GM19455 (cell line): ENCODE measurements around the gene KLC1.
A peak's percentile ranks its signal among the peaks of the same experiment; 100 is the strongest.

Source experiments
- ATAC-seq: cut with Tn5 transposase; IDR thresholded peaks from one replicate; pipeline ENCODE4 v1.9.1; 2021; ENCODE audit not compliant: unreplicated experiment

KLC1 gene

DNA sequence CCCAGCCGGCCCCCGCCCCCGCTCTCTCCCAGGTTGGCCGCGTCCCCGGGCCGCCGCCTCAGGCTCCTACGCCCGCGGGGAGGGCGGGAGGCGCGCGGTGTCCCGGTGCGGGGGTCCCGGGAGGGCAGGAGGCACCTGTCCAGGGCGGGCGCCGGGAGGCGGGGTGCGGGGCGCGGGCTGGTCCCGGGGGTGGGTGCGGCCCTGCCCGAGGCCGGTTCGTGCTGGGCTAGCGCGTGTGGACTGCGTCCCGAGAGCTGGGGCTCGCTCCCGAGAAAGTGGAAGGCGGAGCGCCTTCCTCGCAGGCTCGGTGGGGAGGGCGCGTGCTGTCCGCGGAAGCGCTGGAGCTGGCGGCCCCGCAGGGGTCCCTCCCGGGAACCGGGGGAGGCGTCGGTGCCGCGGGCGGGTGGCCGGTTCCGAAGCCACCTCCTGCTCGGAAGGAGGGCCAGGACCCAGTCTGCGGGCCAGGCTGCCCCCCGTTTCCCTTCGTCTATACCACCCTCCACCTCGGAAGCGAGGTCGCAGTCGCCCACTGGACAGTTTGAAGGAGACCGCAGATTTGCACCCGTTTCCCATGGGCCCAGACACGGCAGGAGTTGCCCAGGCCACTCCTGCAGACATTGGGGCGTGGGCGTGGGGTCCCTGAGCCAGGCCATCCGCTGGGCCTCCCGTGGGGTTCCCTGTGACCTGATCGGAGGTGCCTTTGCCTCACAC lies 87.2 kb downstream of the KLC1 start:
- peak; percentile 9 for ATAC-seq

DNA sequence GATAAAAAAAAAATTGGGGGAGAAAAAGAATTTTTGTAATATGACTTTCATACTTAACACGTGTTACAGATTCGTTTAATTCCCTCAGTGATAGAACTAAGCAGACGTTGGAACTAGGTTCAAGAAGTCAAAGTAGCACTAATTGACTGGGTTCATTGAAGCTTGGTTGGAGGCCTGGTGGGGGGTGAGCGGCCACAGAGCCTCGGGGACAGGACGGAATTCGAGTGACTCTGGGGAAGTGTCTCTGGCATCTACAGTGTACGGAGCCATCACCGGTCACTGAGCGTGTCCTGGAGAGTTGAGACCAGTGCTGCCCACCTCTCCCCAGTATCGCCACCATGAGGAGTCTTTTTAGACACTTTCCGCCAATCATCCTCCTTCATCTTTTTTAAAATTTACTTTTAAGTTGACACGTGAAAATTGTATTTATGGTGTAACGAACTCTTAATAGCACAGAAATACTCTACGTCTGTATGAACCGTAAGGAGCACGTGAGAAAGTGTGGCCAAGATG lies 87.9 kb downstream of the KLC1 start:
- no peak for ATAC-seq

DNA sequence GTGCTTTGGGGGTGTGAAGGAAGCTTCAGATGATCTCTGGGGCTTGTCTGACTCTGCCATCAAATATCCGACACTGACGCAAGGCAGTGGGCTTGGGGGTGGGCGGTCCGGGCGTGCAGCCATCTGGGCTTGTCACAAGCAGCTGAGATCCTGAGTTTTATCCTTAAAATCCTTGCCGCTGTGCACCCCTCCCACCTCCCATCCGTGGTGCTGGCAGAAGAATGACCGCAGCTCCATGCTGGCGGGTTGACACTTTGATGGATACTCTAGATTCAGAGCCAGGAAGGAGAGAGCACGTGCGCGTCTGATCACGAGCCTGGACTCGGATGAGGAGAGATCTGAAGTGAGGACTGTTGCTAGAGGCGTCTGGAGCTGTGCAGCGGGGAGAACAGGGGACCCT lies 89.6 kb downstream of the KLC1 start:
- ATAC-seq, result no peak

DNA sequence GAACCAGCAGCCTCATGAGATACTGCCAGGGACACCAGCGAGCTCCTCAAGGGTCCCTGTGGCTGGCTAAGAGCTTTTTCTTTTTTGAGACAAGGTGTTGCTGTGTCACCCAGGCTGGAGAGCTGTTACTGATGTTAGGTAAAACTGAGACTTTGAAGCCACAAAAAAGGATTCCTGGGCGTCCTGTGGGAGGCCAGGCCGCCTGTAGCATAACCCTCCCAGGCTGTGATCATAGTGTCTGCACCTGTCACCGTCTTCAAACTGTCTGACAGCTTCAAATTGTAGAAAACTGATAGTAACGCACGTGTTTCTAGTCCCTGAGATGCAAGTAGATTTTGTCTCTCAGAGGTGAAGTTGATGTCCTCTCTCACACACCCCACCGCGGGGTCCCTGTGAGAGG lies 90.7 kb downstream of the KLC1 start:
- no peak for ATAC-seq

DNA sequence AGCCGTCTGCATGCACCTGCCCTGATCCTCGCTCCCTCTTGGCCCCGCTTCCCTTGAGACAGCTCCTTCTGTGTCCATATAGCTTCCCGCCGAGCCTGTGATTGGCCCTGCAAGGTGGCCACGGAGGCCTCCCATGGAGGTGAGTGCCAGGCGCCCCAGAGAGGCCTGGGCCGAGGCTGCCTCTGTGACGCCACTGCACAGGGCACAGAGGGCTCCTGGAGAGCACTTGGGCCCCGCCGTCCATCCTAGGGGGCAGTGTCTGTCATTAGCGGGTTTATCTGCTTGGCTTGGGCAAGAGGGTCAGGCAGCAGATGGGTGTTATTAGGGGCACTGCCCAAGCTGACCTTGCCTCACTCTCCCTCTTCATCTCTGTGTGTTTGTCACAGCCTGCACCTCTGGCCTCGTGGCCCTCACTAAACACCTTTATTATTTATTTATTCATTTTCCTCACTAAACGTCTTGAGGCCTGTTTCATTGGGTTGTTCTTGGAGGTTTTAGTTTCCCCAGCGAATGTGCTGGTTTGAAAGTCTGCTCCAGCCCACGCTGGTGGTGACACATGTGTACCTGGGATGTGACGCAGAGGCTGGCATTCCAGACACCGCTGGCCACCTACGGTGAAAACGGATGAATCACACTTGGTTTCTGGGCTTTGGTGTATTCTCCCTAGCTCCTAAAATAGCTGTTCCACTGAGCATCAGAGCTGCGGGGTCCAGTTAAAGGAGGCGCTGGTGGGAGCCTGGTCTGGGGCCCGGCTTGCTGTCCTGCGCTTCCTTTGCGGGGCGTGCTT lies 92.5 kb downstream of the KLC1 start:
- ATAC-seq, result no peak

DNA sequence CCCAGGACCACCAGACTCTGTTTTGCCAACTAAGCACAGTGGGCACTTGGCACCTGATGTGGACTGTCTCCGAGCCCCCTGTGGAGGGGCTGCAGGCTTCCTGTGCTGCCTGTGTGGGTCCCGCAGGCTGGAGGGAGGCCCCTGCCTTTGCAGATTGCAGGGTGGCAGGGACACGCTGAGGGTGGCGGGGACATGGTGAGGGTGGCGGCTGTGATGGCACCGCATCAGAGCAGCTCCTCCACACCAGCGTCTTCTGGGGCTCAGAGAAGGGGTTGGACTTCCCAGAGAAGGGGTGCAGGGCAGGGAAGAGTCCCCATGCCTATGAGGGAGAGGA lies 94.7 kb downstream of the KLC1 start:
- no peak for ATAC-seq

DNA sequence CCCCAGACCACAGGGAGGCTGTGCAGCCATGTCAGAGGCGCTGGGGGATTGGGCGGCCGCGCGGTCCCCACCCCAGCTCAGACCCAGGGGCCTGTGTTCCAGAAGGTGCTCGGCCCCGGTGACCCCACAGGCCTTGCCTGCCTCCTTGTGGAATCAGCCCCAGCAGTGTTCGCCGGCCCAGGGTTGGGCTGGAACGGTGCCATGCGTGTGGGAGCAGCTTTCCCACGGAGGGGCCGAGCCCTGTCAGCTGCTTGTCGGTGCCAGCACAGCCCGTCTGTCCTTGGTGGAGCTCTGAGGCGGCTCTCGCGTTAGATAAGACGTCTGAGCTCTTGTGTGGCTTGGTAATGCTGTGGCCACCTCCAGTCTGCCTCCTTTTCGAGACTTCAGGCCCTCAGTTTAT lies 95.1 kb downstream of the KLC1 start:
- no peak for ATAC-seq

DNA sequence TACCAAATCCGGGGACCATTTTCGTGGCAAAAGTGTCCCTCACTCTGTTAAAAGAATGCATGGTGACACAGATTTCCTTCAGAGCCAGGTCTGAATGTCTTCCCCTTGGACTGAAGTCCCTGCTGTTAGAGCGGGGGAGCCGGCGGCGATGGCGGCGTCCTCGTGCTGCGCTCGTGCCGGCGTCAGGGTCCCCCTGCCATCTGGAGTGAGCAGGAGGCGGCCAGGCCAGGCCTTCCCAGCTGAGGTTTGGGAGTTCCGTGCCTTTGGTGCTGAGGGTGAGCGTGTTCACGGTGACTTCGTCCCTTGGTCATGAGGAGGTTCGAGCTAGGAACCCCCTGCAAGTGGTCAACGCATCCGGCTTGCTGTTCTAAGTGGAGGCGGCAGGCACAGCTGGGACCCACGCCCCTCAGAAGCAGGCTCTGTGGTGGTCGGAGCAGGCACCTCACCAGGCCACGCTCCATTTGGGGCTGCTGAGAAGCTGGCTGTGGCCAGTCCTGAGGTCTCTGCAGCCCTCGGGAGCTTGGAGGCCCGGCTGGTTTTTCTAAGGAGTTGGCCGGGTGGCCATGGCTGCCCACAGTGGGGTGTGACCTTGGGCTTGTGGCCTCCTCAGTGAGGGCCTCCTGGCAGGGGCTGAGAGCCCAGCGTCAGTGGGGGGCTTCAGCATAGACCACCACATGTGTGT lies 96.1 kb downstream of the KLC1 start:
- no peak for ATAC-seq

DNA sequence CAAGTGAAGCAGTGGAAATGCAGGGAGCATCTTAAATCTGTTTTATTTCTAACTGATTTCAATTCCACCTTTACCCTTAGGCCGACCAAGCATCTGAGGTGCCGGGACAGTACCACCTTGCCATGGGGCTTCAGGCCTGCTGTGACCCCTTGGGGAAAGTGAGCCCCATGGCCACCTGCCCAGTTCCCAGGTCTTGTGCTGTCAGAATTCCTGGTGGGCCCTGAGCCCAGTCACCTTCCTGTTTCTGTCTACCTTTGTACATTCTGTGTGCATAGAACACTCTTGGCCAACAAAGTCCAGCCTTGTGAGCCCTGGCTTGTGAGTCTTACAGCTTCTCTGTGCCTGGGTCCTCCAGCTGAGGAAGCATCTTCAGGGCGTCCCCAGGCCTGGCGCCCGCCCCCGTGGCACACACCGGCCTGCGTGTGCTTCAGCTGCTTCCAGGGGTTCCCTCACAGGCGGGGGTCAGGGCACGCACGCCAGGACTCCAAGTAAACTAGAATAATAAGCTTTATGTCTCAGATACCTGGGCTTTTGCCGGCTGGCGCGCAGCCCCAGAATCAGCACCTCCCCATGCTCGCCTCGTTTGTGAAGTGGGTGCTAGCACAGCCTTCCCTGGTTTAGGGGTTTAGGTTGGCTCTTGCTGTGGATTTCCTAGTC lies 96.9 kb downstream of the KLC1 start:
- ATAC-seq, result no peak

DNA sequence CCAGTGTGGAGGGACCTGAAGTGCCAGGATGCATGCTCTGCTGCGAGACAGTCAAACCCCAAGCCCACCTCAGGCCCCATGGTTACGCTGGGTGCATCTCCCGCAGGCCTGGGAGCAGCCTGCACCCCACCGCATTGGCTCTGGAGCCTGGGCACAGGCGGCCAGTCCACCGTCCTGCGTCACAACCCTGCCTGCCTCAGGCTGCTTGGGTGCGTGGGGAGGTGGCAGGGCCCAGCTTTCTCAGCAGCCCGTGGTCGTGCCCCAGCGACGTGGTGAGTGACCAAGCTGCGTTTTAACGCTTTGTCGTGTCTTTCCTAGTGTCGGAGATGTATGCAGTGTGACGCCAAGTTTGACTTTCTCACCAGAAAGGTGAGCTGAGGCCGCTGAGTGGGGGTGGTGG lies 97.5 kb downstream of the KLC1 start:
- no peak for ATAC-seq

DNA sequence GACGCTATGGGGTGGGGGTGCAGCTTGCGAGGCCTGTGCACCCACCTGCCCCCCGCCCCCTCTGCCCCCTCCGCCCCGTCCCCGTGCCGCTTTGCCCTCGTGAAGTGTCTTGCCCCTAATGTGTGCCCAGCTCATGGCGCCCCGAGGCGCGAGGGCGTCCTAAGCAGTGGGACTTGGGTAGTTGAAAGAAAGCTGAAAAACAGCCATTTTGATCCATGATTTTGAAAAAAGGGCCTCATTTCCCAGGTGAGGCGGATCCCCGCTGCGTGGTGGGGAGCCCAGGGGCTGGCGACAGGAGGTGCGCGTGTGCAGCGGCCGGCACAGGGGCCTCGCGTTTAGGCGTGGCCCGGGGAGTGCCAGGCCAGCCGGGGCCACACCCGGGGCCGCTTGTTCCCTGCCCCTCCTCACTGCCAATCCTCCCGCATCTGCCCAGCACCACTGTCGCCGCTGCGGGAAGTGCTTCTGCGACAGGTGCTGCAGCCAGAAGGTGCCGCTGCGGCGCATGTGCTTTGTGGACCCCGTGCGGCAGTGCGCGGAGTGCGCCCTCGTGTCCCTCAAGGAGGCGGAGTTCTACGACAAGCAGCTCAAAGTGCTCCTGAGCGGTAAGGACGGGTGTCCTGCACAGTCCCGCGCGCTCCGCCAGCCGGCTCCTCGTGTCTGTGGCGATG lies 98.4 kb downstream of the KLC1 start:
- ATAC-seq, result no peak

DNA sequence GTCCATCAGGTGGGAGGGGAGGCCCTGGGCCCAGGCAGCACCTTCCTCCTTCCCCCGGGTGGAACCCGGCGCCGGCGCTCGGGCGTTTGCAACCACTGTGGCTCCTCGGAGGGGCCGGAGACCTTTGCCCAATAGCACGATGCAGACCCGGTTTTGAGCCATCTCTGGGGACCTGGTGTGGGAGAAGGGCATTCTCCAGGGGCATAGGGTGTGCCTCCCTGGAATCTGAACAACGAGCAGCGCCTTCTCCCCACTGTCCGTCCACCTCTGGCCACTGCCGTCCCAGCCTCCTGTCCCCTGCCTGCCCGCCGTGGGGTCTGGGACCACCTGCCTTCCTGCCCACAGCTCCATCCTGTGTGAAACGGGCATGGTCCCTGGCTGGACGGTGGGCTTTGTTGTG lies 99.1 kb downstream of the KLC1 start:
- ATAC-seq, result no peak

DNA sequence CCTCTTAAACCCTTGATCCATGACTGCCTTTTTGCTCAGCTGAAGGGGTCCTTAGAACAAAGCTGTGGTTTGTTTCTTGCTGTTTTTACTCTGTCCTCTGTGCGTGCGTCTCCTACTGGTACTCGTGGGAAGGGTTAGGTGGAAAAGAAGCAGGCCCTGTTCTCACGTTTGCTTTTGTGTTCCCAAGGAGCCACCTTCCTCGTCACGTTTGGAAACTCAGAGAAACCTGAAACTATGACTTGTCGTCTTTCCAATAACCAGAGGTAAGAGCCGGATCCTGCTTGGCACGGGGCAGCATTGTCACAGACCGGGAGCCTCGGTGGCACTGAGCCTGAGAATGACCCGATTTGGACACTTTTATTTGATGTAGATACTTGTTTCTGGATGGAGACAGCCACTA lies 99.7 kb downstream of the KLC1 start:
- ATAC-seq, result no peak

DNA sequence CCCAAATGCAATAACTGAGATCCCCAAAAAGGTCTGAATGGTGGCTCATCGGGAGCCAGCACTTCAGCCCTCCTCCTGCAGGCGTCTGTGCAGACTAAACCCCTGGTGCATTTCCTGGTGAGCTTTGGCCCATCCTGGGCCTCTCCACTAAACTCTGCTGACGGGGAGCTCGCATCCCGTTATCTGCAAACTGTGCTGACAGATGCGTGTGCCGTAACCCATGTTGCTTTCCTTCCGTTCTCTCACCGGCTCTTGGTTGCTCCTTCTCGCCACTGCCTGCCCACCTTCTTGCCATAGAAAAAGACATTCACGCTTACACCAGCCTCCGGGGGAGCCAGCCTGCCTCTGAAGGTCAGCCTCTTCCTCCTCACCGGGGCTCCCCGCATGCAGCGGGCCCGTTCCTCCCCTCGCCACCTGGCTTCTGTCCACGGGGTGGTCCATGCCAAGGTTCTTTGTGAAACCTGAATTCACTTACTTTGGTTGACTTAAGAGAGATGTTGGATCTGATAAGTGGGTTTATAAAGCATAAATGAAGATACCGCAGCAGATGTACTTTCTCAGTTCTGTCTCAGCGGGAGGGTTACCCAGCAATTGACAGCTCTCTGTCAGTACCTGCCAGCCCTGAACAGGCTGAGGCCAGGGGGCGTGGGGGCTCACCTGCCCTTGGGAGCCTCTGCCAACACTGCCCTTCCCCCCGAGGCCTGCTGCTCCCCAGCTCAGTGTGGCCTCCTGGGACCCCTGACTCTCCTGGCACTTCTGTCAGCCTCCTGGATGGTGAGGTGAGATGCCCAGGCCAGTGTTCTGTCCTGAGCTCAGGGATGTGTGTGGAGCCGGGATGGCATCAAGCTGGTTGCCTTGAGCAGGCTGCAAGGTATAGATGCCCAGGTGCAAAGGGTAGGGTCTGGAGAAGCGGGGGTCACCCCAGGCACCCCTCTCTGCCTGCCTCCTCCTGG lies 100.8 kb downstream of the KLC1 start:
- no peak for ATAC-seq

DNA sequence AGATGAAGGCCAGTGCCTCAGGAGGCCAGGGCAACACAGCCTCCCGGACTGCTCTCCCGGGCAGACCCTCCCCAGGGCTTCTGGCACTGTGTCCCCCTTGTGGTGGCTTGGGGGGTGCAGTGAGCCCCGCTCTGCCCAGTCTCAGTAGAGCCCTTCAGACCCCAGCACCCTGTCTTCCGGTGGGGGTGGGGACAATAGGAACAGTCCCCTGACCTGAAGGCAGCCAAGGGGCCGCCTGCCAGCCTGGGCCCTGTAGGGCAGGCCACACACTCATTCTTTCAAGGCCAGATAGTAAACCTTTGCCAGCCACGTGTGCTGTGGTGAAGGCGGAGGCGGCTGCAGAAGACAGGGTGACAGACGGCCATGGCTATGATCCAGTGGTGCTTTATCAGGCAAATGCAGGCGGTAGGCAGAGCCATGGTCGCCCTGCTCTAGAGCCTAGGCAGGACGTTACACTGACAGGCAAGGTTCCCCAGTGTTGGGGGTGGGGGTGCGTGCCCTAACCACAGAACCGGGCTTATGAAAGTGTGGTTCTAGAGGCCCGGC lies 101.6 kb downstream of the KLC1 start:
- ATAC-seq, result no peak

DNA sequence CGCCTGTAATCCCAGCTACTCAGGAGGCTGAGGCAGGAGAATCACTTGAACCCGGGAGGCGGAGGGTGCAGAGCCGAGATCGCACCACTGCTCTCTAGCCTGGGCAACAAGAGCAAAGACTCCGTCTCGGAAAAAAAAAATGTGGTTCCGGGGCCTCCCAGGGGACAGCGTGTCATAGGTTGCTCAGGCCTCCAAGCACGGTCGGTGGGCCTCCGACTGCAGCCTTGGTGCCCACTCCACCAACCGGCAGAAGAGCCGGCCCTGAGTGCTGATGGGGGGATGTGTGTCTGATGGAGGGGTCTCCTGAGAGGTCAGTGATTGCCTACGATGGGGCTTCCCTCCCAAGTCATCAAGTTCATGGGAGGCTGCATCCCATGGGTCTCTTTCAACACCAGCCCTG lies 102.5 kb downstream of the KLC1 start:
- ATAC-seq, result no peak

DNA sequence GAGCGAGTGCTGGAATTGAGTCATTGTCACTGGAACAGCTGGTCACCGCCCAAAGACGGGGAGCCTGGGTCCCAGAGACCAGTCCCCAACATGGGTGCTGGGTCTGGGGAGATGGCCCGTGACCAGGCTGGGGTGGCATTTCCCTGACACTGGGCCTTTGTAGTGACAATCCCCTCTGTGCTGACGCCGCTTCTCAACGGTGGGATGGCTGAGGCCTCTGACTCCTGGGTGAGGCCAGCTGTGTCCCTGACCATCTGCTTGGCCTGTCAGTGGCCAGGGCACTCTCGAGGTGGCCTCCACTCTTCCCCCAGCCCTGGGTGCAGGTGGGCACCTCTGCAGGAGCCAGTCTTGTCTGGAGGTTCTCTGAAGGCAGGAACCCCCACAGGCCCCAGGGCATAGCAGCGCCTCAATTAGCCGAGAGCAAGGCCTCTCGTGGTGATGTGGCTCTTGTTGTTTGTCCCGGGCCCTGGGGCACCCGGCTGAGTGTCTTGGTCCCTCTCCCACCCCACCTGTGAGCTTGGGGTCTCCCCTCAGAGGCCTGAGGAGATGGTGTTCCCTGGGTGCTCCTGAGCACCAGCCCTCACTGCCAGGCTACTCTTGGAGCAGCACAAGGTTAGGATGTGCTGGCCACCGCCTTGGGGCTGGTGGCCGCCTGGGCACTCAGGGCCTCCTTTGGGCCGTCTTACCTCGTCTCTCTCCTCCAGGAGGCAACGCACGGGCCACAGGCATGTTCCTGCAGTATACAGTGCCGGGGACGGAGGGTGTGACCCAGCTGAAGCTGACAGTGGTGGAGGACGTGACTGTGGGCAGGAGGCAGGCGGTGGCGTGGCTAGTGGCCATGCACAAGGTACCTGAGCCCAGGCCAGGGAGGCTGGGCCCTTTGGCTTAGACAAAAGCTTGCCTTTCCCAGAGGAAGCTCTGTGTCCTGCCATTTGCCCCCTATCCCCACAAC lies 103.2 kb downstream of the KLC1 start:
- no peak for ATAC-seq

DNA sequence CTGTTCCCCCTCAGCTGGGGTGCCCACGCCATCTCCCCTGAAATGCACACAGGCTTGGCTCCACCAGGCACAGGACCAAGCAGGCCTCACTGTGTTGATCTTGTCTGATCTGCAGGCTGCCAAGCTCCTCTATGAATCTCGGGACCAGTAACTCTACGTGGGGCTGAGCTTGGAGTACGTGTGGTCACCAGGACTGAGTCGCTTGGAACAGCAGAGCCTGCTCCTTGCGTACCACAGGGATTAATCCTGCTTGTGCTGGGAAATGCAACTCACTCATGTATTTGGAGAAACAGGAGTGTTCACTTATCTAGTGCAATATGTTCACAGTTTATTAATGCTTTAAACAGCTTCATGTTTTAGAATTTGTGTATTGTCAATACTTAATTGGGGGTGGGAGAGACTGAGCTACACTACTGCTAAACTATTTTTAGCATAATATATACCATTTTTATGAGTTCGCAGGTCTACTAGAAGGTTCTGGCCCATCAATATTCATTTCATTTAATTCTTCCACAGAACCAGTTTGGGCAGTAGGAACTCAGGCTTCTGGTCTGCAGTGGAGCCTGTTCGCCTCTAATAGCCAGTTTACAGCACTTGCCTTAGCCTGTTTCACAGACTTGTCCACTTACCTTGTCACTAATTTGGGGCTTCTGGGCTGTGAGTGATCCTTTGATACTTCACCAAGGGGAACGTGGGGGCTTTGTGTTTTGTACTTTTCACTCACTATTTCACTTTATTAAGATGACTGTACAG lies 104.0 kb downstream of the KLC1 start:
- no peak for ATAC-seq
